ENCODE results near the gene LCMT2.

LCMT2 gene

DNA sequence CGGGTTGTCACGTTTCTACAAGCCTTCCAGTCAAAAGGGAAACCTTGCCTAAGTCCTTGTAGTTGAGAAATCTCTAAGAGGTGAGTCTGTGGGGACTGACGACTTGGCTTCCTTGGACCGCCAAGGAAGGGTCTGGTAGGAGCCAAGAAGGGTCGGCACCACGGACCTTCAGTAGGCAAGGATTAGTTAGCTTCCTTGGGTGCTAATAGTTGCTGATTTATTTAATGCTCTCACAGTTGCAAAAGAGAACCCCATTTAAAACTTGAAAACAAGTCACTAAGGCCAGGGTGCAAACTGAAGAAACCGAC, 361 bp upstream of the LCMT2 start:
- no CpG with 5 or more reads among the region's 7 CpGs for WGBS, 2 donors (ENCODE audit: extremely low coverage in 2 of 2, insufficient read length in 2 of 2, insufficient replicate concordance in 1 of 2)
- peaks cover 0 to 8% of the 10 kb centered on the region in 2 donors for H3K9me3 ChIP-seq (replicated peaks in 1 of 2; ENCODE audit: control insufficient read depth in 2 of 2, insufficient read depth in 1 of 2, low read depth in 1 of 2, low read length in 2 of 2)
- peaks cover 6 to 39% of the 10 kb centered on the region in 2 donors for H3K36me3 ChIP-seq (replicated peaks in 1 of 2; ENCODE audit: control insufficient read depth in 2 of 2, insufficient read depth in 2 of 2, low read length in 2 of 2)
- H3K27me3 ChIP-seq (ENCODE audit: control insufficient read depth in 3 of 3, insufficient read depth in 3 of 3, low read depth in 1 of 3, low read length in 3 of 3), result no peaks in the 10 kb centered on the region
- no peak overlapping the region for H2BK5ac ChIP-seq (ENCODE audit: low read length)
- H4K91ac ChIP-seq (ENCODE audit: low read depth, low read length, poor library complexity), result no peak overlapping the region
- H3K79me1 ChIP-seq (ENCODE audit: low read depth, low read length), result peaks cover 6% of the 10 kb centered on the region
- peak overlapping the region; percentile 64 to 93 for H3K4me3 ChIP-seq (ENCODE audit: low read length in 2 of 2)
- no peak overlapping the region for H3K4ac ChIP-seq (ENCODE audit: low read length)
- H2AK5ac ChIP-seq (ENCODE audit: low read depth, low read length), result no peak overlapping the region
- no peak overlapping the region for H2BK12ac ChIP-seq (ENCODE audit: low read length)
- H3K18ac ChIP-seq (ENCODE audit: low read length), result peak overlapping the region; percentile 46
- H3K14ac ChIP-seq (ENCODE audit: low read length), result no peak overlapping the region
- H3K4me2 ChIP-seq (ENCODE audit: insufficient read depth, low read length, poor library complexity, severe bottlenecking), result peak overlapping the region; percentile 95
- peak overlapping the region; percentile 79 for H3K9ac ChIP-seq (ENCODE audit: low read depth, low read length, poor library complexity)
- no peak overlapping the region for H2BK120ac ChIP-seq (ENCODE audit: low read depth, low read length)
- DNase-seq (ENCODE audit: low spot score), result no peak
- H2BK15ac ChIP-seq (ENCODE audit: low read length), result no peak overlapping the region
- peak overlapping the region; percentile 47 for H3K27ac ChIP-seq (replicated peaks; ENCODE audit: low read length)
- H3K23ac ChIP-seq (ENCODE audit: low read depth, low read length, poor library complexity), result no peak overlapping the region
- H2AFZ ChIP-seq (ENCODE audit: low read length), result peak overlapping the region; percentile 99
- H3K4me1 ChIP-seq (ENCODE audit: control insufficient read depth in 2 of 2, insufficient read depth in 1 of 2, low read depth in 1 of 2, low read length in 2 of 2), result peaks cover 4 to 8% of the 10 kb centered on the region in 2 donors
- no peak overlapping the region for H4K8ac ChIP-seq (ENCODE audit: low read depth, low read length)

DNA sequence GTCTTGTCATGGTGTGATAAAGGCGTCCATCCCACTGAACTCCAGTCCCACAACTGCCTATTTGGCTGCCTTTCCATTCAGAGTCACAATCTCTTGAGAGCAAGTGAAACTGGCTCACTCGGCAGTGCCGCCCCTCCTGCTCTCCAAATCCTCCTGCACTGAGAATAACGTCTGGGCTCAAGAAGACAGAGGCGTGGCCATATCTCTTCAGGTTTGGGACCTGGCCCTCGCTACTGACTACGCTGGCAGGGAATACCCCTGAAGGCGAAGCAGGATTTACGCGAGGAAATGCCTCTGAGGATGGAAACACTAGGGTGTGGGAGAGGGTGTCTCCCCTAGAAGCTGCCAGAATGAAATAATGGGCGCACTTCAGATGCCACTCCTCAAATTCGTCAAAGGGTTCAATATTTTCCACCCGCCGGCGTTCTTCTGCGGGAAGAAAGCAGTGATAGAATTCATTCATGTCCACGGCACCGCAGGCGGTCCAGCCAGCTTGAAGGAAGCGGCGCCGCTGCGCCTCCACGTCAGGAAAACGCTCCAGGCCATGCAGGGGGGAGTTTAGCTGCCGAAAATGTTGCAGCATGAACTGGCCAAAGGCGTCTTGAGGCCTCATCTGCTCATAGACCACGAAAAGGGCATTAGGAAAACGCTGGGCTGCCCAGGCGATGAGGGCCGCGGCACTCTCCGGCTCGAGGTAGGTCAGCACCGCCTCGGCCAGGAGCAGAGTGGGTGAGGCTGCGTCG, 985 bp downstream of the LCMT2 start:
- peaks cover 4 to 8% of the 10 kb centered on the region in 2 donors for H3K4me1 ChIP-seq (ENCODE audit: control insufficient read depth in 2 of 2, insufficient read depth in 1 of 2, low read depth in 1 of 2, low read length in 2 of 2)
- peak overlapping the region; percentile 84 for H3K4ac ChIP-seq (ENCODE audit: low read length)
- peak overlapping the region; percentile 68 for H2BK5ac ChIP-seq (ENCODE audit: low read length)
- no peak overlapping the region for H2BK120ac ChIP-seq (ENCODE audit: low read depth, low read length)
- peaks cover 6% of the 10 kb centered on the region for H3K79me1 ChIP-seq (ENCODE audit: low read depth, low read length)
- H2BK12ac ChIP-seq (ENCODE audit: low read length), result no peak overlapping the region
- H4K8ac ChIP-seq (ENCODE audit: low read depth, low read length), result peak overlapping the region; percentile 68
- H2BK15ac ChIP-seq (ENCODE audit: low read length), result peak overlapping the region; percentile 5
- no CpG with 5 or more reads among the region's 38 CpGs for WGBS, 2 donors (ENCODE audit: extremely low coverage in 2 of 2, insufficient read length in 2 of 2, insufficient replicate concordance in 1 of 2)
- H3K27ac ChIP-seq (replicated peaks; ENCODE audit: low read length), result peak overlapping the region; percentile 89
- peak overlapping the region; percentile 96 for H3K9ac ChIP-seq (ENCODE audit: low read depth, low read length, poor library complexity)
- H3K27me3 ChIP-seq (ENCODE audit: control insufficient read depth in 3 of 3, insufficient read depth in 3 of 3, low read depth in 1 of 3, low read length in 3 of 3), result no peaks in the 10 kb centered on the region
- peak overlapping the region; percentile 5 for H4K91ac ChIP-seq (ENCODE audit: low read depth, low read length, poor library complexity)
- DNase-seq (ENCODE audit: low spot score), result peak; percentile 32
- peak overlapping the region; percentile 99 for H2AFZ ChIP-seq (ENCODE audit: low read length)
- H3K18ac ChIP-seq (ENCODE audit: low read length), result peak overlapping the region; percentile 99
- peak overlapping the region; percentile 73 for H3K14ac ChIP-seq (ENCODE audit: low read length)
- H2AK5ac ChIP-seq (ENCODE audit: low read depth, low read length), result peak overlapping the region; percentile 88
- peaks cover 6 to 35% of the 10 kb centered on the region in 2 donors for H3K36me3 ChIP-seq (replicated peaks in 1 of 2; ENCODE audit: control insufficient read depth in 2 of 2, insufficient read depth in 2 of 2, low read length in 2 of 2)
- peak overlapping the region; percentile 64 to 93 for H3K4me3 ChIP-seq (ENCODE audit: low read length in 2 of 2)
- H3K9me3 ChIP-seq (replicated peaks in 1 of 2; ENCODE audit: control insufficient read depth in 2 of 2, insufficient read depth in 1 of 2, low read depth in 1 of 2, low read length in 2 of 2), result peaks cover 0 to 8% of the 10 kb centered on the region in 2 donors
- peak overlapping the region; percentile 95 for H3K4me2 ChIP-seq (ENCODE audit: insufficient read depth, low read length, poor library complexity, severe bottlenecking)
- peak overlapping the region; percentile 61 for H3K23ac ChIP-seq (ENCODE audit: low read depth, low read length, poor library complexity)

DNA sequence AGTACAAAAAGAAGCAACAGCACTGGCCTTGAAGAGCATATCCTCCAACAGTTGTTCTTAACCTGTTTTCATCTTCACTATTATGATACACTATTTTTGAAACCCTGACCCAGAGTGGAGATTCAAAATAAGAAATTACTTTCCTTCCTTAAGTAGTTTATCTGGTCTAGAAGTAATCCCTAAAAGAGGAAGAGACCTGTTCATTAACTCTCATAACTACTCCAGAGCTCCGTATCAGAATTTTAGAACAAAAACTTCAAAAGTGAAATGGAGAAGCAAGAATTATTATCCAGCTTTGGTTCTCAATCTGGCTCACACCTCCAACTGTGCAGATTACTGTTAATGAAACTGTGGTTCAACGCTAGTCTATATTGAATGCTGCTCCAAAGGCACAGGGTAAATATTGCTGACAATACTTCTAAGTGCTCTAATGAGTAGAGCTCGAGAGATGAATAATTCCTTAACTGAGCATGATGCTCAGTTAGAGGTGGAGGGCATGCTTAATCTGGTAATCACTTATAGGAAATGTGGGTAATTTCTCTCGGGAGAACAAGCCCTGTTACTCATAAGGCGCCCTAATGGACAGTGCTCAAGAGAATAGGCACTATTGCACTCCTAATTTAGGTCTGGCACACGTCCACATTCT, 5.2 kb downstream of the LCMT2 start:
- no peak for DNase-seq (ENCODE audit: low spot score)
- H2BK15ac ChIP-seq (ENCODE audit: low read length), result no peak overlapping the region
- H3K36me3 ChIP-seq (replicated peaks in 1 of 2; ENCODE audit: control insufficient read depth in 2 of 2, insufficient read depth in 2 of 2, low read length in 2 of 2), result peaks cover 6 to 22% of the 10 kb centered on the region in 2 donors
- H3K9me3 ChIP-seq (replicated peaks in 1 of 2; ENCODE audit: control insufficient read depth in 2 of 2, insufficient read depth in 1 of 2, low read depth in 1 of 2, low read length in 2 of 2), result peaks cover 0 to 8% of the 10 kb centered on the region in 2 donors
- H3K27me3 ChIP-seq (ENCODE audit: control insufficient read depth in 3 of 3, insufficient read depth in 3 of 3, low read depth in 1 of 3, low read length in 3 of 3), result peaks cover 0 to 3% (median 0%) of the 10 kb centered on the region in 3 experiments
- no peak overlapping the region for H3K27ac ChIP-seq (replicated peaks; ENCODE audit: low read length)
- peaks cover 6% of the 10 kb centered on the region for H3K79me1 ChIP-seq (ENCODE audit: low read depth, low read length)
- no peak overlapping the region for H4K8ac ChIP-seq (ENCODE audit: low read depth, low read length)
- no peak overlapping the region for H4K91ac ChIP-seq (ENCODE audit: low read depth, low read length, poor library complexity)
- H3K18ac ChIP-seq (ENCODE audit: low read length), result no peak overlapping the region
- no peak overlapping the region for H2BK12ac ChIP-seq (ENCODE audit: low read length)
- H3K4me1 ChIP-seq (ENCODE audit: control insufficient read depth in 2 of 2, insufficient read depth in 1 of 2, low read depth in 1 of 2, low read length in 2 of 2), result peaks cover 4% of the 10 kb centered on the region in 2 donors
- H3K4ac ChIP-seq (ENCODE audit: low read length), result no peak overlapping the region
- H3K23ac ChIP-seq (ENCODE audit: low read depth, low read length, poor library complexity), result no peak overlapping the region
- H2BK120ac ChIP-seq (ENCODE audit: low read depth, low read length), result no peak overlapping the region
- no peak overlapping the region for H2BK5ac ChIP-seq (ENCODE audit: low read length)
- no peak overlapping the region for H3K4me3 ChIP-seq (ENCODE audit: low read length in 2 of 2)
- H3K4me2 ChIP-seq (ENCODE audit: insufficient read depth, low read length, poor library complexity, severe bottlenecking), result no peak overlapping the region
- H3K14ac ChIP-seq (ENCODE audit: low read length), result no peak overlapping the region
- H2AK5ac ChIP-seq (ENCODE audit: low read depth, low read length), result no peak overlapping the region
- no peak overlapping the region for H3K9ac ChIP-seq (ENCODE audit: low read depth, low read length, poor library complexity)
- no peak overlapping the region for H2AFZ ChIP-seq (ENCODE audit: low read length)
- no CpG with 5 or more reads among the region's 6 CpGs for WGBS, 2 donors (ENCODE audit: extremely low coverage in 2 of 2, insufficient read length in 2 of 2, insufficient replicate concordance in 1 of 2)

DNA sequence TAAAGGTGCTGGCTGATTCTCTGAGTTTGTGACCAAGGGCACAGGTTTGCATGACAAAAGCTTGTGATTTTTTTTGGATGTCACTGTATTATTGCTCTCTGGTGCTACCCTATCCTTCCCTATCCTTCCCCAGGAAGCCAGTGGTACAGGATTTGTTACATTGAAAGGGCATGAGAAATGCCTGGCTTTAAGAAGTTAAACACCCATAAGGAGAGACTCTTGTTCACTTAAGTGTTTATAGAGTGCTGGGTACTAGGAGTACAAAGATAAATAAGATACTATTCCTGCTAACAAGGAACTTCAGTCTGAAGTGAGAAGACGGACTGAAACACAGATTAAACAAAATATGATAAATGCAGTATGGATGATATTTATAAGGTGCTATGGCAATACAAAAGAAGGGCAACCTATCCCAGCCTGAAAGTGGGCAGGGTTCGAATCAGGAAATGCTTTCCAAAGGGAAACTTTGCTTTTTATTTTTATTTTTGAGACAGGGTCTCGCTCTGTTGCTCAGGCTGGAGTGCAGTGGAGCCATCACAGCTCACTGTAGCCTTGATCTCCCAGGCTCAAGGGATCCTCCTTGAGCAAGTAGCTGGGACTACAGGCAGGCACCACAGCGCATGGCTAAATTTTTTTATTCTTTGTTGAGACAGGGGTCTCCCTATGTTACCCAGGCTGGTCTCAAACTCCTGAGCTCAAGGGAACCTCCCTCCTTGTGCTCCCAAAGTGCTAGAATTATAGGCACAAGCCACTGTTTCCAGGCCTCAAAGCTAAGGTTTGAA, 11.2 kb downstream of the LCMT2 start:
- H3K36me3 ChIP-seq (replicated peaks in 1 of 2; ENCODE audit: control insufficient read depth in 2 of 2, insufficient read depth in 2 of 2, low read length in 2 of 2), result no peaks in the 10 kb centered on the region
- no peak overlapping the region for H3K18ac ChIP-seq (ENCODE audit: low read length)
- no peak overlapping the region for H3K4me3 ChIP-seq (ENCODE audit: low read length in 2 of 2)
- H2AFZ ChIP-seq (ENCODE audit: low read length), result no peak overlapping the region
- H3K4me1 ChIP-seq (ENCODE audit: control insufficient read depth in 2 of 2, insufficient read depth in 1 of 2, low read depth in 1 of 2, low read length in 2 of 2), result peaks cover 0 to 3% of the 10 kb centered on the region in 2 donors
- no peak overlapping the region for H3K4ac ChIP-seq (ENCODE audit: low read length)
- H3K79me1 ChIP-seq (ENCODE audit: low read depth, low read length), result no peaks in the 10 kb centered on the region
- no peak overlapping the region for H4K91ac ChIP-seq (ENCODE audit: low read depth, low read length, poor library complexity)
- no CpG with 5 or more reads among the region's 4 CpGs for WGBS, 2 donors (ENCODE audit: extremely low coverage in 2 of 2, insufficient read length in 2 of 2, insufficient replicate concordance in 1 of 2)
- H2BK120ac ChIP-seq (ENCODE audit: low read depth, low read length), result no peak overlapping the region
- no peaks in the 10 kb centered on the region for H3K9me3 ChIP-seq (replicated peaks in 1 of 2; ENCODE audit: control insufficient read depth in 2 of 2, insufficient read depth in 1 of 2, low read depth in 1 of 2, low read length in 2 of 2)
- no peak overlapping the region for H2BK5ac ChIP-seq (ENCODE audit: low read length)
- no peak overlapping the region for H4K8ac ChIP-seq (ENCODE audit: low read depth, low read length)
- H2BK15ac ChIP-seq (ENCODE audit: low read length), result no peak overlapping the region
- H3K27ac ChIP-seq (replicated peaks; ENCODE audit: low read length), result no peak overlapping the region
- no peak overlapping the region for H2AK5ac ChIP-seq (ENCODE audit: low read depth, low read length)
- no peak overlapping the region for H3K4me2 ChIP-seq (ENCODE audit: insufficient read depth, low read length, poor library complexity, severe bottlenecking)
- H2BK12ac ChIP-seq (ENCODE audit: low read length), result no peak overlapping the region
- H3K27me3 ChIP-seq (ENCODE audit: control insufficient read depth in 3 of 3, insufficient read depth in 3 of 3, low read depth in 1 of 3, low read length in 3 of 3), result peaks cover 0 to 14% (median 0%) of the 10 kb centered on the region in 3 experiments
- H3K9ac ChIP-seq (ENCODE audit: low read depth, low read length, poor library complexity), result no peak overlapping the region
- H3K23ac ChIP-seq (ENCODE audit: low read depth, low read length, poor library complexity), result no peak overlapping the region
- DNase-seq (ENCODE audit: low spot score), result no peak
- no peak overlapping the region for H3K14ac ChIP-seq (ENCODE audit: low read length)

Measured in neuronal stem cell (in vitro differentiated cells).